ENCODE data around the gene STIL. TPM values are rescaled to one million over a fixed set of nuclear protein-coding genes. Genes with fewer than 3 reads are reported as not detected.
A peak's percentile ranks its signal among the peaks of the same experiment; 100 is the strongest.

Gene STIL
- polyA plus RNA-seq, 2 of the 4 experiments (the other 2 are of a cell fraction): 10.1 to 21.7 TPM

DNA sequence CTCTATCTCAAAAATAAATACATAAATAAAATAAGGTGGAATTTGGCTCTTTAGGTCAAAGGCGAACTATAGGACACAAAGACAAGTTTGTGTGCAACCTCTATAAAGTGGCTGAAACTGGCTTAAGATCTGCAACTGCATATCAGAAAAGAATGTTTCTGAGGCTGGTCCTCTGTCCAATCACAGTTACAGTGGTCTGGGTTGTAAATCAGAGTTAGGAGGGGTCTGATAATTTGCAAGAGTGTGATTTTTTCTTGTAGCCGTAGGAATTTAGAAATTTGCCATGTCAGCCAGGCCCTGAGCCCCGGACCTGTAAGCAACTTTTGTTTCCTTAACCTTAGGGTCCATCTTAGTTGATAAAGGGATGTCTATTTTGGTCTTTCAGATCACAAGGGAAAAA is 47.4 kb upstream of the STIL start:
- CTCF ChIA-PET: interaction anchor here (0.6 kb wide), 1 partner anchor 98 kb away, joined by 3 read pairs; no protein-coding TSS in a partner anchor
- DNase-seq (ENCODE audit: low read depth in 1 of 2, low spot score in 1 of 2) (no peak), FAIRE-seq (no peak), ATAC-seq (no peak)
- no peaks in the 10 kb centered on the region for H3K4me1 ChIP-seq
- H3K4me3 ChIP-seq: no peak overlapping the region
- 91% methylated on average over 3 of the region's 3 CpGs for WGBS (ENCODE audit: missing lambda C conversion rate)
- no peak overlapping the region for H3K4me2 ChIP-seq
- TF ChIP-seq RAD21 (conservative IDR thresholded peaks at IDR 0.05 in 1 of 2, IDR thresholded peaks at IDR 0.05 in 1 of 2): no peak
- no peak for TF ChIP-seq RFX5 (IDR thresholded peaks at IDR 0.05)
- TF ChIP-seq HDAC2 (IDR thresholded peaks at IDR 0.05): no peak
- no peak for TF ChIP-seq NR3C1 (IDR thresholded peaks at IDR 0.05)
- no peak for TF ChIP-seq HEYL (CRISPR knock-in tag; IDR thresholded peaks at IDR 0.05)
- TF ChIP-seq MAFK (IDR thresholded peaks at IDR 0.05; ENCODE audit: partially characterized antibody): no peak
- TF ChIP-seq, protein P1, sequence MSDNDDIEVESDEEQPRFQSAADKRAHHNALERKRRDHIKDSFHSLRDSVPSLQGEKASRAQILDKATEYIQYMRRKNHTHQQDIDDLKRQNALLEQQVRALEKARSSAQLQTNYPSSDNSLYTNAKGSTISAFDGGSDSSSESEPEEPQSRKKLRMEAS (IDR thresholded peaks at IDR 0.05): no peak
- TF ChIP-seq, protein P2, sequence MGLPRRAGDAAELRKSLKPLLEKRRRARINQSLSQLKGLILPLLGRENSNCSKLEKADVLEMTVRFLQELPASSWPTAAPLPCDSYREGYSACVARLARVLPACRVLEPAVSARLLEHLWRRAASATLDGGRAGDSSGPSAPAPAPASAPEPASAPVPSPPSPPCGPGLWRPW (IDR thresholded peaks at IDR 0.05): no peak
- no peak for TF ChIP-seq CHD2 (IDR thresholded peaks at IDR 0.05; ENCODE audit: low read length, partially characterized antibody)
- TF ChIP-seq RCOR1 (IDR thresholded peaks at IDR 0.05; ENCODE audit: low read depth, low read length): no peak
- TF ChIP-seq NFE2L2 (conservative IDR thresholded peaks at IDR 0.05; ENCODE audit: low read length): no peak
- TF ChIP-seq ZFP36 (IDR thresholded peaks at IDR 0.05; ENCODE audit: borderline replicate concordance, partially characterized antibody): no peak
- POLR2A ChIA-PET: no interaction called here
- H3K9me3 ChIP-seq: no peaks in the 10 kb centered on the region
- no peak overlapping the region for H3K27ac ChIP-seq

DNA sequence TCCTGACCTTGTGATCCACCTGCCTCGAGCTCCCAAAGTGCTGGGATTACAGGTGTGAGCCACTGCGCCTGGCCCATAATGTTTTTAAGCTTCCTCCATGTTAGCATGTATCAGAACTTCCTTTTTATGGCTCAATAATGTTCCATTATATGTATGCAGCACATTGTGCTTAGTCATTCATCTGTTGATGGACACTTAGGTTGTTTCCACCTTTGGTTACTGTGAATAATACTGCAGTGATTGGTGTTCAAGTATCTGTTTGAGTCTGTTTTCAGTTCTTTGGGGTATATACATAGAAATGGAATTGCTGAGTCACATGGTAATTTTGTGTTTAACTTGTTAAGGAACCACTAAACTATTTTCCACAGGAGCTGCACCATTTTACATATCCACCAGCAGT is 37.4 kb upstream of the STIL start:
- H3K4me2 ChIP-seq: no peak overlapping the region
- H3K4me3 ChIP-seq: no peak overlapping the region
- POLR2A ChIA-PET: no interaction called here
- 95% methylated on average over 2 of the region's 2 CpGs for WGBS (ENCODE audit: missing lambda C conversion rate)
- FAIRE-seq (no peak), DNase-seq (ENCODE audit: low read depth in 1 of 2, low spot score in 1 of 2) (peak in 1 of 2 experiments; percentile 17), ATAC-seq (peak in 1 of 2 experiments; percentile 44; a peak in 1 of 6 replicates)
- no peaks in the 10 kb centered on the region for H3K9me3 ChIP-seq
- CTCF ChIA-PET: interaction anchor here (1.2 to 1.8 kb wide), 2 partner anchors 13 to 61 kb away, joined by 4 to 7 read pairs; no protein-coding TSS in a partner anchor
- TF ChIP-seq MAFK (IDR thresholded peaks at IDR 0.05; ENCODE audit: partially characterized antibody) (peak; percentile 88), NFE2L2 (conservative IDR thresholded peaks at IDR 0.05; ENCODE audit: low read length) (peak; percentile 48; the same call in 1 of the 2 replicates)
- TF ChIP-seq, protein P3, sequence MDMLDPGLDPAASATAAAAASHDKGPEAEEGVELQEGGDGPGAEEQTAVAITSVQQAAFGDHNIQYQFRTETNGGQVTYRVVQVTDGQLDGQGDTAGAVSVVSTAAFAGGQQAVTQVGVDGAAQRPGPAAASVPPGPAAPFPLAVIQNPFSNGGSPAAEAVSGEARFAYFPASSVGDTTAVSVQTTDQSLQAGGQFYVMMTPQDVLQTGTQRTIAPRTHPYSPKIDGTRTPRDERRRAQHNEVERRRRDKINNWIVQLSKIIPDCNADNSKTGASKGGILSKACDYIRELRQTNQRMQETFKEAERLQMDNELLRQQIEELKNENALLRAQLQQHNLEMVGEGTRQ (IDR thresholded peaks at IDR 0.05): no peak
- peak overlapping the region; percentile 35 to 72; a peak in 4 of 6 replicates for H3K27ac ChIP-seq
- H3K4me1 ChIP-seq: peaks cover 13% of the 10 kb centered on the region; the same call in 1 of the 3 replicates

DNA sequence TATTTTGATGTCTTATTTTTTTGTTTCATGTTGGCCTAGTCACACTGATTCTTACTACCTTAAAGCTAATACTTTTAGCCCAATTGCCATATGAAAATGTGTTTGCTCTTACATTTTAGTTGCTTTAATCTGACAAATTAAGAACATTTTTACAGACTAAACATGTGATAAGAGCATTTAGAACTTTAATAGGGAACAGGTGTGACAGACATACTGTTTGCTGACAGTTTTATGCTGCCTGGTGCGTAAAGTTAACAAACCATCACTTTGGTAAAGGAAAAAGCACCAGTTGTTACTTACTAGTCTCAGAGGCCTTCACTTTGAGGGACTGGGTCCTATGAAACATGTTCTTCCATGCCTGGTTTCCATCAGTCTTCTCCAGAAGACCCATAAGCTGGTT is 34.3 kb upstream of the STIL start:
- 100% methylated on average over 1 of the region's 1 CpG for WGBS (ENCODE audit: missing lambda C conversion rate)
- ChIA-PET POLR2A (no interaction called here), CTCF (interaction anchor here (0.6 to 1.3 kb wide), 2 partner anchors 10 to 156 kb away, joined by 3 read pairs; no protein-coding TSS in a partner anchor)
- ATAC-seq: no peak
- FAIRE-seq: no peak
- no peaks in the 10 kb centered on the region for H3K9me3 ChIP-seq
- peaks cover 13% of the 10 kb centered on the region; the same call in 1 of the 3 replicates for H3K4me1 ChIP-seq
- no peak overlapping the region for H3K4me3 ChIP-seq
- no peak for DNase-seq (ENCODE audit: low read depth in 1 of 2, low spot score in 1 of 2)
- H3K27ac ChIP-seq: no peak overlapping the region
- TF ChIP-seq GATA3 (IDR thresholded peaks at IDR 0.05; ENCODE audit: borderline replicate concordance) (no peak), HEYL (CRISPR knock-in tag; IDR thresholded peaks at IDR 0.05) (no peak), HOXB13 (CRISPR knock-in tag; IDR thresholded peaks at IDR 0.05; ENCODE audit: low read depth) (no peak), RNF2 (IDR thresholded peaks at IDR 0.05; ENCODE audit: borderline replicate concordance, low read depth) (no peak), CEBPB (IDR thresholded peaks at IDR 0.05) (no peak), JUNB (IDR thresholded peaks at IDR 0.05) (no peak), CHD2 (IDR thresholded peaks at IDR 0.05; ENCODE audit: low read length, partially characterized antibody) (no peak), HDAC2 (IDR thresholded peaks at IDR 0.05) (no peak), NPAS2 (CRISPR knock-in tag; IDR thresholded peaks at IDR 0.05; ENCODE audit: borderline replicate concordance) (no peak), CBX2 (IDR thresholded peaks at IDR 0.05; ENCODE audit: borderline replicate concordance, low read depth) (no peak), TFCP2L1 (CRISPR knock-in tag; IDR thresholded peaks at IDR 0.05) (no peak), MAFK (IDR thresholded peaks at IDR 0.05; ENCODE audit: partially characterized antibody) (no peak), RARB (CRISPR knock-in tag; IDR thresholded peaks at IDR 0.05) (no peak), ZFP36 (IDR thresholded peaks at IDR 0.05; ENCODE audit: borderline replicate concordance, partially characterized antibody) (no peak), CHD4 (IDR thresholded peaks at IDR 0.05; ENCODE audit: borderline replicate concordance) (no peak), KDM5A (IDR thresholded peaks at IDR 0.05) (no peak)
- TF ChIP-seq, protein P4, sequence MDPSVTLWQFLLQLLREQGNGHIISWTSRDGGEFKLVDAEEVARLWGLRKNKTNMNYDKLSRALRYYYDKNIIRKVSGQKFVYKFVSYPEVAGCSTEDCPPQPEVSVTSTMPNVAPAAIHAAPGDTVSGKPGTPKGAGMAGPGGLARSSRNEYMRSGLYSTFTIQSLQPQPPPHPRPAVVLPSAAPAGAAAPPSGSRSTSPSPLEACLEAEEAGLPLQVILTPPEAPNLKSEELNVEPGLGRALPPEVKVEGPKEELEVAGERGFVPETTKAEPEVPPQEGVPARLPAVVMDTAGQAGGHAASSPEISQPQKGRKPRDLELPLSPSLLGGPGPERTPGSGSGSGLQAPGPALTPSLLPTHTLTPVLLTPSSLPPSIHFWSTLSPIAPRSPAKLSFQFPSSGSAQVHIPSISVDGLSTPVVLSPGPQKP (IDR thresholded peaks at IDR 0.05; ENCODE audit: low read depth, low read length): no peak
- TF ChIP-seq, protein P1 (IDR thresholded peaks at IDR 0.05): no peak
- TF ChIP-seq, protein P5, sequence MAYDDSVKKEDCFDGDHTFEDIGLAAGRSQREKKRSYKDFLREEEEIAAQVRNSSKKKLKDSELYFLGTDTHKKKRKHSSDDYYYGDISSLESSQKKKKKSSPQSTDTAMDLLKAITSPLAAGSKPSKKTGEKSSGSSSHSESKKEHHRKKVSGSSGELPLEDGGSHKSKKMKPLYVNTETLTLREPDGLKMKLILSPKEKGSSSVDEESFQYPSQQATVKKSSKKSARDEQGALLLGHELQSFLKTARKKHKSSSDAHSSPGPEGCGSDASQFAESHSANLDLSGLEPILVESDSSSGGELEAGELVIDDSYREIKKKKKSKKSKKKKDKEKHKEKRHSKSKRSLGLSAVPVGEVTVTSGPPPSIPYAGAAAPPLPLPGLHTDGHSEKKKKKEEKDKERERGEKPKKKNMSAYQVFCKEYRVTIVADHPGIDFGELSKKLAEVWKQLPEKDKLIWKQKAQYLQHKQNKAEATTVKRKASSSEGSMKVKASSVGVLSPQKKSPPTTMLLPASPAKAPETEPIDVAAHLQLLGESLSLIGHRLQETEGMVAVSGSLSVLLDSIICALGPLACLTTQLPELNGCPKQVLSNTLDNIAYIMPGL (CRISPR knock-in tag; IDR thresholded peaks at IDR 0.05; ENCODE audit: borderline replicate concordance): no peak
- TF ChIP-seq, protein P6, sequence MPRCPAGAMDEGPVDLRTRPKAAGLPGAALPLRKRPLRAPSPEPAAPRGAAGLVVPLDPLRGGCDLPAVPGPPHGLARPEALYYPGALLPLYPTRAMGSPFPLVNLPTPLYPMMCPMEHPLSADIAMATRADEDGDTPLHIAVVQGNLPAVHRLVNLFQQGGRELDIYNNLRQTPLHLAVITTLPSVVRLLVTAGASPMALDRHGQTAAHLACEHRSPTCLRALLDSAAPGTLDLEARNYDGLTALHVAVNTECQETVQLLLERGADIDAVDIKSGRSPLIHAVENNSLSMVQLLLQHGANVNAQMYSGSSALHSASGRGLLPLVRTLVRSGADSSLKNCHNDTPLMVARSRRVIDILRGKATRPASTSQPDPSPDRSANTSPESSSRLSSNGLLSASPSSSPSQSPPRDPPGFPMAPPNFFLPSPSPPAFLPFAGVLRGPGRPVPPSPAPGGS (IDR thresholded peaks at IDR 0.05): no peak
- H3K4me2 ChIP-seq: no peak overlapping the region

Data from A549 (cell line).